Panc1 (cell line): ENCODE measurements around the gene SMYD4.

Experiments used
- POLR2AphosphoS5 ChIP-seq: IDR thresholded peaks from 2 replicates; pipeline ENCODE4 v1.6.1; 2012; ENCODE audit warnings: mild to moderate bottlenecking, low read depth, low read length, moderate library complexity
- SIN3A ChIP-seq: IDR thresholded peaks from 2 replicates; pipeline ENCODE4 v1.6.1; 2012; ENCODE audit warnings: low read depth, mild to moderate bottlenecking, low read length, moderate library complexity, borderline replicate concordance; ENCODE audit not compliant: insufficient read depth
- TCF7L2 ChIP-seq: IDR thresholded peaks from 2 replicates; pipeline ENCODE4 v1.6.1; 2011; ENCODE audit warnings: mild to moderate bottlenecking, low read depth, low read length, inconsistent platforms
- TF ChIP-seq, protein P1 (sequence below): fragments of 450-650 bp; IDR thresholded peaks from 2 replicates; pipeline ENCODE4 v1.5.1; 2017; ENCODE audit warnings: mild to moderate bottlenecking
- TF ChIP-seq, protein P2 (sequence below), 2 experiments: IDR thresholded peaks; 2 replicates each; pipeline ENCODE4 v1.6.1; 2011 to 2012; ENCODE audit warnings: low read depth in 2 of 2, control low read depth in 1 of 2, low read length in 1 of 2, mild to moderate bottlenecking in 1 of 2, moderate library complexity in 1 of 2; ENCODE audit not compliant: insufficient read depth in 1 of 2

DNA sequence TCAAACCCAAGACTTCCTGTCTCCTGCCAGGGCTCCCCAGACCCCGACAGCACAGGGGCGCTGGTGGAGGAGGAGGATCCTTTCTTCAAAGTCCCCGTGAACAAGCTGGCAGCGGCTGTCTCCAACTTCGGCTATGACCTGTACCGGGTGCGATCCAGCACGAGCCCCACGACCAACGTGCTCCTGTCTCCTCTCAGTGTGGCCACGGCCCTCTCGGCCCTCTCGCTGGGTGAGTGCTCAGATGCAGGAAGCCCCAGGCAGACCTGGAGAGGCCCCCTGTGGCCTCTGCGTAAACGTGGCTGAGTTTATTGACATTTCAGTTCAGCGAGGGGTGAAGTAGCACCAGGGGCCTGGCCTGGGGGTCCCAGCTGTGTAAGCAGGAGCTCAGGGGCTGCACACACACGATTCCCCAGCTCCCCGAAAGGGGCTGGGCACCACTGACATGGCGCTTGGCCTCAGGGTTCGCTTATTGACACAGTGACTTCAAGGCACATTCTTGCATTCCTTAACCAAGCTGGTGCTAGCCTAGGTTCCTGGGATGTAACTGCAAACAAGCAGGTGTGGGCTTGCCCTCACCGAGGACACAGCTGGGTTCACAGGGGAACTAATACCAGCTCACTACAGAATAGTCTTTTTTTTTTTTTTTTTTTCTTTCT lies 59.8 kb downstream of the SMYD4 start:
- TF ChIP-seq, protein P1, sequence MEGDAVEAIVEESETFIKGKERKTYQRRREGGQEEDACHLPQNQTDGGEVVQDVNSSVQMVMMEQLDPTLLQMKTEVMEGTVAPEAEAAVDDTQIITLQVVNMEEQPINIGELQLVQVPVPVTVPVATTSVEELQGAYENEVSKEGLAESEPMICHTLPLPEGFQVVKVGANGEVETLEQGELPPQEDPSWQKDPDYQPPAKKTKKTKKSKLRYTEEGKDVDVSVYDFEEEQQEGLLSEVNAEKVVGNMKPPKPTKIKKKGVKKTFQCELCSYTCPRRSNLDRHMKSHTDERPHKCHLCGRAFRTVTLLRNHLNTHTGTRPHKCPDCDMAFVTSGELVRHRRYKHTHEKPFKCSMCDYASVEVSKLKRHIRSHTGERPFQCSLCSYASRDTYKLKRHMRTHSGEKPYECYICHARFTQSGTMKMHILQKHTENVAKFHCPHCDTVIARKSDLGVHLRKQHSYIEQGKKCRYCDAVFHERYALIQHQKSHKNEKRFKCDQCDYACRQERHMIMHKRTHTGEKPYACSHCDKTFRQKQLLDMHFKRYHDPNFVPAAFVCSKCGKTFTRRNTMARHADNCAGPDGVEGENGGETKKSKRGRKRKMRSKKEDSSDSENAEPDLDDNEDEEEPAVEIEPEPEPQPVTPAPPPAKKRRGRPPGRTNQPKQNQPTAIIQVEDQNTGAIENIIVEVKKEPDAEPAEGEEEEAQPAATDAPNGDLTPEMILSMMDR = no peak
- no peak for TF ChIP-seq POLR2AphosphoS5
- TF ChIP-seq, protein P2, sequence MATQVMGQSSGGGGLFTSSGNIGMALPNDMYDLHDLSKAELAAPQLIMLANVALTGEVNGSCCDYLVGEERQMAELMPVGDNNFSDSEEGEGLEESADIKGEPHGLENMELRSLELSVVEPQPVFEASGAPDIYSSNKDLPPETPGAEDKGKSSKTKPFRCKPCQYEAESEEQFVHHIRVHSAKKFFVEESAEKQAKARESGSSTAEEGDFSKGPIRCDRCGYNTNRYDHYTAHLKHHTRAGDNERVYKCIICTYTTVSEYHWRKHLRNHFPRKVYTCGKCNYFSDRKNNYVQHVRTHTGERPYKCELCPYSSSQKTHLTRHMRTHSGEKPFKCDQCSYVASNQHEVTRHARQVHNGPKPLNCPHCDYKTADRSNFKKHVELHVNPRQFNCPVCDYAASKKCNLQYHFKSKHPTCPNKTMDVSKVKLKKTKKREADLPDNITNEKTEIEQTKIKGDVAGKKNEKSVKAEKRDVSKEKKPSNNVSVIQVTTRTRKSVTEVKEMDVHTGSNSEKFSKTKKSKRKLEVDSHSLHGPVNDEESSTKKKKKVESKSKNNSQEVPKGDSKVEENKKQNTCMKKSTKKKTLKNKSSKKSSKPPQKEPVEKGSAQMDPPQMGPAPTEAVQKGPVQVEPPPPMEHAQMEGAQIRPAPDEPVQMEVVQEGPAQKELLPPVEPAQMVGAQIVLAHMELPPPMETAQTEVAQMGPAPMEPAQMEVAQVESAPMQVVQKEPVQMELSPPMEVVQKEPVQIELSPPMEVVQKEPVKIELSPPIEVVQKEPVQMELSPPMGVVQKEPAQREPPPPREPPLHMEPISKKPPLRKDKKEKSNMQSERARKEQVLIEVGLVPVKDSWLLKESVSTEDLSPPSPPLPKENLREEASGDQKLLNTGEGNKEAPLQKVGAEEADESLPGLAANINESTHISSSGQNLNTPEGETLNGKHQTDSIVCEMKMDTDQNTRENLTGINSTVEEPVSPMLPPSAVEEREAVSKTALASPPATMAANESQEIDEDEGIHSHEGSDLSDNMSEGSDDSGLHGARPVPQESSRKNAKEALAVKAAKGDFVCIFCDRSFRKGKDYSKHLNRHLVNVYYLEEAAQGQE (IDR thresholded peaks at IDR 0.05; ENCODE audit: insufficient read depth in 1 of 2, low read depth in 2 of 2, low read length in 1 of 2) = no peak
- peak; percentile 61 for TF ChIP-seq TCF7L2
- no peak for TF ChIP-seq SIN3A
